CD8-positive, alpha-beta memory T cell (primary cell): ENCODE measurements around the gene DBET. TPM values are rescaled to one million over a fixed set of nuclear protein-coding genes. Genes with fewer than 3 reads are reported as not detected.
"Not testable (repeated sequence)": the region's sequence is repeated elsewhere in the genome, so short reads cannot be mapped to it uniquely, and the experiment has no call there.

Source experiments
- CTCF ChIA-PET: fragments of 350-600 bp; sonication (Branson Sonifier 250); formaldehyde crosslinking; loops from one replicate; lab custom pipeline; 2021; ENCODE audit warnings: antibody characterized with exemption; lab: Charles Lee
- POLR2A ChIA-PET: fragments of 350-600 bp; sonication (Branson Sonifier 250); formaldehyde crosslinking; loops from one replicate; lab custom pipeline; 2021; ENCODE audit warnings: antibody characterized with exemption; lab: Charles Lee
- DNase-seq, 5 donors: peaks; one replicate each; pipeline versions ENCODE4 v3.0.0 to v3.0.0-alpha.2; 2020 to 2022; ENCODE audit warnings: mixed read lengths in 1 of 5
- H3K27ac ChIP-seq: one replicate; pipeline ENCODE4 v1.7.0; 2013; ENCODE audit warnings: low read depth, mild to moderate bottlenecking, low read length, moderate library complexity
- H3K27me3 ChIP-seq: 2 replicates; pipeline ENCODE4 v1.7.0; 2013; ENCODE audit warnings: low read length, mild to moderate bottlenecking; ENCODE audit not compliant: insufficient read depth, poor library complexity, severe bottlenecking
- H3K36me3 ChIP-seq: 2 replicates; pipeline ENCODE4 v1.7.0; 2013; ENCODE audit warnings: mild to moderate bottlenecking, low read length, moderate library complexity; ENCODE audit not compliant: insufficient read depth
- H3K4me1 ChIP-seq: 2 replicates; pipeline ENCODE4 v1.7.0; 2013; ENCODE audit warnings: mild to moderate bottlenecking, low read length, moderate library complexity; ENCODE audit not compliant: insufficient read depth
- H3K4me3 ChIP-seq: 2 replicates; pipeline ENCODE4 v1.7.0; 2013; ENCODE audit warnings: mild to moderate bottlenecking, low read length
- H3K9me3 ChIP-seq: 2 replicates; pipeline ENCODE4 v1.7.0; 2013; ENCODE audit warnings: mild to moderate bottlenecking, low read length
- H3K27ac Mint-ChIP-seq, 8 donors: one replicate each; pipeline ENCODE4 v1.8.0; 2020 to 2021; ENCODE audit warnings: mixed read lengths in 8 of 8, mild to moderate bottlenecking in 6 of 8, inconsistent platforms in 3 of 8, moderate library complexity in 3 of 8
- H3K27me3 Mint-ChIP-seq, 2 donors: one replicate each; pipeline ENCODE4 v1.8.0; 2020 to 2021; ENCODE audit warnings: mixed read lengths in 2 of 2, mild to moderate bottlenecking in 1 of 2, moderate library complexity in 1 of 2
- H3K36me3 Mint-ChIP-seq, 3 donors: one replicate each; pipeline ENCODE4 v1.8.0; 2020 to 2021; ENCODE audit warnings: mixed read lengths in 3 of 3, inconsistent platforms in 1 of 3, mild to moderate bottlenecking in 1 of 3
- H3K4me1 Mint-ChIP-seq, 3 donors: one replicate each; pipeline ENCODE4 v1.8.0; 2020 to 2021; ENCODE audit warnings: mixed read lengths in 3 of 3, inconsistent platforms in 1 of 3, mild to moderate bottlenecking in 1 of 3
- H3K4me3 Mint-ChIP-seq, 7 donors: one replicate each; pipeline ENCODE4 v1.8.0; 2020 to 2021; ENCODE audit warnings: mixed read lengths in 7 of 7, mild to moderate bottlenecking in 6 of 7, moderate library complexity in 4 of 7, inconsistent platforms in 2 of 7
- H3K9me3 Mint-ChIP-seq, 5 donors: one replicate each; pipeline ENCODE4 v1.8.0; 2020 to 2022; ENCODE audit warnings: mixed read lengths in 5 of 5, mild to moderate bottlenecking in 3 of 5, moderate library complexity in 2 of 5, inconsistent platforms in 1 of 5
- polyA plus RNA-seq: library from polyadenylated mRNA; unstranded; fragments of 300-500 nt; fragmentation: Illumina TruSeq; gene quantifications from one replicate; pipeline ENCODE4 v1.2.3, GENCODE V29; 2021
- total RNA-seq, 2 experiments: library from RNA; stranded (reverse); gene quantifications; one replicate each; pipeline ENCODE4 v1.2.3, GENCODE V29; 2021

Gene DBET
- total and polyA plus RNA-seq, 3 experiments from 2014 or later, result not detected

GRCh38 chr4:190109390-190110011, 45.2 kb downstream of the DBET start:
- H3K27ac ChIP-seq, H3K9me3 Mint-ChIP-seq, H3K27ac Mint-ChIP-seq, H3K9me3 ChIP-seq, DNase-seq, H3K4me1 ChIP-seq, H3K4me3 Mint-ChIP-seq, H3K27me3 ChIP-seq, POLR2A ChIA-PET, H3K27me3 Mint-ChIP-seq, H3K36me3 Mint-ChIP-seq, CTCF ChIA-PET, H3K36me3 ChIP-seq, H3K4me3 ChIP-seq, H3K4me1 Mint-ChIP-seq: not testable (repeated sequence)

GRCh38 chr4:190110033-190110432, 45.7 kb downstream of the DBET start:
- H3K4me3 Mint-ChIP-seq, CTCF ChIA-PET, H3K27me3 ChIP-seq, H3K9me3 Mint-ChIP-seq, H3K27ac ChIP-seq, H3K27ac Mint-ChIP-seq, H3K9me3 ChIP-seq, H3K4me1 ChIP-seq, POLR2A ChIA-PET, DNase-seq, H3K27me3 Mint-ChIP-seq, H3K4me1 Mint-ChIP-seq, H3K36me3 Mint-ChIP-seq, H3K36me3 ChIP-seq, H3K4me3 ChIP-seq: not testable (repeated sequence)

DNA sequence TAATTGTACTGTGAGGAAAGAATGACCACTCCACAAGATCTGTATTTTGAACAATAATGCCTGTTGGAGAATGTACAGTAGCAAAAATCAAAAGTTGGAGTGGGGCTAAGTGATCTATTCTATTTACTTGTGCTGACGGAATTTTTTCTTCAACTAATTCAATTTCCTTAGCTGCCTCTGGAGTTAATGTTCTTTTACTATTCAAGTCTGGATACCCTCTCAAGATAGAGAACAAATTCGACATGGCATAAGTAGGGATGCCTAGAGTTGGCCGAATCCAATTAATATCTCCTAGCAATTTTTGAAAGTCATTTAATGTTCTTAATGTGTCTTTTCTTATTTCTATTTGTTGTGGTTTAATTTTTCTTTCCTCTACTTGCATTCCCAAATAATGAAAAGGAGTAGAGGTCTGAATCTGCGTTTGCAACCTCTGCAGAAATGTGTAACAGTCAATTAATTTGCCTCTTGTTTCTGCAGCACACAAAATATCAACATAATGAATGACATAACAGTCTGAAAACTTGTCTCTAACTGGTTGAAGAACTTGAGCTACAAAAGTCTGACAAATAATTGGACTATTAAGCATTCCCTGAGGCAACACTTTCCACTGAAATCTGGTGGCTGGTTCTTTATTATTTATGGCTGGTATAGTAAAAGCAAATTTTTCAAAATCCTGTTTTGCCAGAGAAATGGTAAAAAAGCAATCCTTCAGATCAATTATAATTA, 46.4 kb downstream of the DBET start:
- H3K27ac ChIP-seq, H3K27me3 ChIP-seq, H3K9me3 Mint-ChIP-seq, DNase-seq, H3K4me1 Mint-ChIP-seq, H3K9me3 ChIP-seq, H3K4me3 Mint-ChIP-seq, H3K36me3 Mint-ChIP-seq, H3K27ac Mint-ChIP-seq, POLR2A ChIA-PET, H3K4me3 ChIP-seq, H3K27me3 Mint-ChIP-seq, H3K36me3 ChIP-seq, CTCF ChIA-PET, H3K4me1 ChIP-seq: not testable (repeated sequence)

DNA sequence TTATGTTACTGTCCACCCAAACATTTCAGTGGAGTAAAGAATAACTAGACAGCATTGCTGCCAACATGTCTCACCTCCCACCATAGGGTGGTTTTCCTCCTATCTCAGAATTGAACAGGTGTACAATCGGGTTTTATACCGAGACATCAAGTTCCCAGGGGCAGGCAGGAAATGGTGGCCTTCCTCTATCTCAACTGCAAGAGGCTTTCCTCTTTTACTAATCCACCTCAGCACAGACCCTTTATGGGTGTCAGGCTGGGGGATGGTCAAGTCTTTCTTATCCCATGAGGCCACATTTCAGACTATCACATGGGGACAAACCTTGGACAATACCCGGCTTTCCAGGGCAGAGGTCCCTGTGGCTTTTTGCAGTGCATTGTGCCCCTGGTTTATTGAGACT, 48.6 kb downstream of the DBET start:
- CTCF ChIA-PET, H3K4me1 ChIP-seq, H3K4me1 Mint-ChIP-seq, H3K27me3 ChIP-seq, H3K9me3 Mint-ChIP-seq, H3K4me3 Mint-ChIP-seq, DNase-seq, H3K27me3 Mint-ChIP-seq, H3K9me3 ChIP-seq, H3K27ac Mint-ChIP-seq, H3K4me3 ChIP-seq, H3K36me3 ChIP-seq, H3K27ac ChIP-seq, POLR2A ChIA-PET, H3K36me3 Mint-ChIP-seq: not testable (repeated sequence)

DNA sequence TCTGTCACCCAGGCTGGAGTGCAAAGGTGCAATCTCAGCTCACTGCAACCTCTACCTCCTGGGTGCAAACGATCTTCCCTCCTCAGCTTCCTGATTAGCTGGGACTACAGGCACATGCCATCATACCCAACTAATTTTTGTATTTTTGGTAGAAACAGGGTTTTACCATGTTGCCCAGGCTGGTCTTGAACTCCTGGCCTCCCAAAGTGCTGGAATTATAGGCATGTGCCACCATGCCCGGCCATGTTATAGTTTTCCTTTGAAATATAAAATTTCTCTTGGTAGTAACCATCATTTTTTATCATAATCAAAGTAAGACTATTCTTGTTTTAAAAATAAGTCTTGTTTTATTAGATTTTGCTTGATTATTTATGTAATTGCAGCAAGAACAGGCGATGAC, 50.7 kb downstream of the DBET start:
- H3K4me3 Mint-ChIP-seq, POLR2A ChIA-PET, CTCF ChIA-PET: not testable (repeated sequence)

More for the DNA sequence above, 50.7 kb downstream of the DBET start:
- H3K27ac Mint-ChIP-seq, H3K4me3 ChIP-seq, H3K4me1 ChIP-seq, H3K9me3 ChIP-seq, H3K27me3 ChIP-seq, H3K9me3 Mint-ChIP-seq, DNase-seq, H3K4me1 Mint-ChIP-seq, H3K27me3 Mint-ChIP-seq, H3K27ac ChIP-seq, H3K36me3 Mint-ChIP-seq, H3K36me3 ChIP-seq: not testable (repeated sequence)

Other genes with a start within 250 kb of the DBET start
- 10 to 100 TPM; 56.0 to 64.3 TPM for gene FRG1, start 123.6 kb upstream of the DBET start, total RNA-seq
- gene FRG1, start 123.6 kb upstream of the DBET start, polyA plus RNA-seq, result 59.0 TPM
- under 1 TPM; 0.40 to 0.59 TPM for gene FRG2, start 37.2 kb upstream of the DBET start, total RNA-seq
- not detected for gene FRG2, start 37.2 kb upstream of the DBET start, polyA plus RNA-seq
- gene DUX4, start 109.3 kb downstream of the DBET start, total RNA-seq, result not detected
- not detected for gene DUX4, start 109.3 kb downstream of the DBET start, polyA plus RNA-seq